ENCODE results near the gene WEE1.

DNA sequence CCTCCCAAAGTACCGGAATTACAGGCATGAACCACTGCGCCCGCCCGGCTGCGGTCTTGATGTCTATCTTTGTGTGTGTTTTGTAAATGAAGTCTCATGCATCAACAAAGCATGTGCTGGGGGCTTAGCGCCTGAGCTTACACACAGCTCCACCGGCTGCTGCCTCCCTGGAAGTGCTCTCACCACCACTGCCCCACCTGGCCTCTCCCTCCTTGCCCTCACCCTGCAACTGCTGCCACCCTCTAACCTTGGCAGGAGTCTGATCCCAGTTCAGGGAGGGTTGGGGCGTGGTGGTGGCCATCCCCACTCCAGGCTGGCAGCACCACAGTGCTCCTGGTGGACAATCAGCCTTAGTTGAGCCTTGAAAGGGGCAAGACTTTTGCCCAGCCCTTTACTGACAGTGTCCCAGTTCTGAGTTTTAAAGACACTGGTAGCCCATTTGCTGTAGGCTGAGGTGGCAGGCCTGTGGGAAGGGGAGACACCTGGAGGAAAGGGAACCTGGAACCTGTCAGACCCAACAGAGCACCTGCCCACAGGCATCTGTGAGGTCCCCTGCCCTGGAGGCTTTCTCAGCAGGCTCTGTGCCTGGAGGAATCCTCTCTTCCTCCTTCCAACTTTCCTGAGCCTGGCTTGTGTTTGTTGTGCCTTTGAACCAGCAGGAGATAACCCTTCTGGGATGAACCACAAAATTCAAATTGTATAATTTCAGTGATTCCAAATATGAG is 42.4 kb upstream of the WEE1 start:
- TF ChIP-seq CTCF (IDR thresholded peaks at IDR 0.05; ENCODE audit: insufficient read depth, low read length, poor library complexity, severe bottlenecking) (no peak), EZH2phosphoT487 (conservative IDR thresholded peaks at IDR 0.05; ENCODE audit: low read length) (no peak)

Measured in SU-DHL-6 (cell line).